HG02642 (cell line): Measurements from ENCODE around the gene SLC27A3.

Experiments
- ATAC-seq: cut with Tn5 transposase; IDR thresholded peaks from one replicate; pipeline ENCODE4 v1.9.1; 2021; ENCODE audit warnings: mild to moderate bottlenecking; ENCODE audit not compliant: unreplicated experiment, poor library complexity

Gene SLC27A3

GRCh38 chr1:153774780-153775457, at the start of gene SLC27A3:
Gene SLC27A3 (plus strand): TSS chr1:153775407. CDS start chr1:153775498, 91 bp downstream.
- ATAC-seq, result peak; percentile 33

GRCh38 chr1:153727463-153728304, 47.5 kb upstream of the SLC27A3 start, which contains the start of gene INTS3:
Gene INTS3 (plus strand): TSS chr1:153728050. CDS start chr1:153728635, 585 bp downstream.
- ATAC-seq, result peak; percentile 95

GRCh38 chr1:153728305-153729066, 46.7 kb upstream of the SLC27A3 start:
- ATAC-seq, result no peak

- no peak for ATAC-seq
These were observed 44.7 kb upstream of the SLC27A3 start for GRCh38 chr1:153730468-153730988.

- ATAC-seq, result no peak
These were observed 41.2 kb upstream of the SLC27A3 start for GRCh38 chr1:153733970-153734369.

GRCh38 chr1:153734396-153735089, 40.7 kb upstream of the SLC27A3 start:
- no peak for ATAC-seq

GRCh38 chr1:153735090-153735420, 40.2 kb upstream of the SLC27A3 start:
- ATAC-seq, result no peak

GRCh38 chr1:153741986-153742385, 33.2 kb upstream of the SLC27A3 start:
- ATAC-seq, result no peak

- ATAC-seq, result peak; percentile 62
These were observed 32.6 kb upstream of the SLC27A3 start for GRCh38 chr1:153742411-153743142.

- no peak for ATAC-seq
These were observed 29.8 kb upstream of the SLC27A3 start for GRCh38 chr1:153745417-153745816.

- ATAC-seq, result no peak
These were observed 29.0 kb upstream of the SLC27A3 start for GRCh38 chr1:153746174-153746573.

GRCh38 chr1:153748903-153749302, 26.3 kb upstream of the SLC27A3 start:
- no peak for ATAC-seq

- ATAC-seq, result peak; percentile 80
These were observed 25.7 kb upstream of the SLC27A3 start for GRCh38 chr1:153749408-153750005.

- no peak for ATAC-seq
These were observed 24.9 kb upstream of the SLC27A3 start for GRCh38 chr1:153750026-153750995.

GRCh38 chr1:153752072-153752471, 23.1 kb upstream of the SLC27A3 start:
- ATAC-seq, result no peak

- ATAC-seq, result no peak
These were observed 22.5 kb upstream of the SLC27A3 start for GRCh38 chr1:153752571-153753195.

GRCh38 chr1:153754266-153754665, 20.9 kb upstream of the SLC27A3 start:
- no peak for ATAC-seq
